HCT116 (cell line): Measurements from ENCODE around the gene RCSD1. TPM values are rescaled to one million over a fixed set of nuclear protein-coding genes. Genes with fewer than 3 reads are reported as not detected.
A peak's percentile ranks its signal among the peaks of the same experiment; 100 is the strongest.

Experiments
- ATAC-seq: fragments of 200-7000 bp; cut with Tn5 transposase; 2 replicates; pipeline ENCODE4 v1.9.1; 2020; ENCODE audit warnings: mild to moderate bottlenecking, moderate library complexity
- BruUV-seq: library from RNA; stranded (reverse); fragments of 400-500 nt; replicated peaks from 2 replicates; lab custom pipeline; 2021; lab: Mats Ljungman, UMichigan
- CTCF ChIA-PET: fragments of 300-600 bp; sonication (Branson Sonifier 250); formaldehyde crosslinking; loops from one replicate; lab custom pipeline; 2021; ENCODE audit warnings: antibody characterized with exemption; lab: Charles Lee
- POLR2A ChIA-PET: fragments of 300-600, 350-600 bp; sonication (Branson Sonifier 250); formaldehyde crosslinking; loops from one replicate; lab custom pipeline; 2021; ENCODE audit warnings: antibody characterized with exemption; lab: Charles Lee
- RAD21 ChIA-PET, 2 experiments: fragments of 300-600 bp; sonication (Branson Sonifier 250); formaldehyde crosslinking; loops; one replicate each; lab custom pipeline; 2023; ENCODE audit warnings: low total read pairs in 2 of 2; ENCODE audit not compliant: uncharacterized antibody in 2 of 2, unreplicated experiment in 2 of 2, low non-redundant PET in 1 of 2; lab: Charles Lee
- DNase-seq: peaks from one replicate; pipeline ENCODE4 v3.0.0-alpha.2; 2010; ENCODE audit warnings: low read depth, low spot score
- H2AFZ ChIP-seq: fragments of 200-600 bp; shearing (Covaris generic), sonication (generic); 2 replicates; pipeline ENCODE4 v1.6.1; 2017; ENCODE audit warnings: low read depth, mixed run types, mixed read lengths, antibody characterized with exemption, low read length; ENCODE audit not compliant: poor library complexity, severe bottlenecking
- H3K27ac ChIP-seq: 2 replicates; pipeline ENCODE4 v1.5.1; 2012; ENCODE audit warnings: low read depth, low read length
- H3K27me3 ChIP-seq: fragments of 200-600 bp; sonication (generic); 2 replicates; pipeline ENCODE4 v1.6.1; 2016; ENCODE audit warnings: mixed run types, low read length, mixed read lengths; ENCODE audit not compliant: insufficient read depth
- H3K36me3 ChIP-seq, 2 experiments: fragments of 200-500 bp in 1 of 2; fragments of 200-600 bp in 1 of 2; sonication (Bioruptor generic) in 1 of 2; sonication (generic) in 1 of 2; 2 replicates each; pipeline versions ENCODE4 v1.5.1 to v1.6.1; 2014 to 2016; ENCODE audit warnings: low read length in 2 of 2, inconsistent platforms in 1 of 2, mixed read lengths in 1 of 2, mixed run types in 1 of 2; ENCODE audit not compliant: insufficient read depth in 2 of 2, control insufficient read depth in 1 of 2
- H3K4me1 ChIP-seq, 2 experiments: fragments of 200-600 bp in 1 of 2; sonication (generic) in 1 of 2; 2 replicates each; pipeline versions ENCODE4 v1.5.1 to v1.6.1; 2012 to 2017; ENCODE audit warnings: low read length in 2 of 2, inconsistent platforms in 1 of 2, mild to moderate bottlenecking in 1 of 2, mixed read lengths in 1 of 2, mixed run types in 1 of 2, moderate library complexity in 1 of 2; ENCODE audit not compliant: insufficient read depth in 2 of 2, control insufficient read depth in 1 of 2
- H3K4me2 ChIP-seq: fragments of 200-600 bp; sonication (generic); 2 replicates; pipeline ENCODE4 v1.6.1; 2017; ENCODE audit warnings: mixed run types, low read length, mixed read lengths
- H3K4me3 ChIP-seq, 2 experiments: fragments of 200-600 bp in 1 of 2; sonication (generic) in 1 of 2; replicated peaks in 1 of 2; 2 replicates each; pipeline ENCODE4 v1.5.1; 2011 to 2016; ENCODE audit warnings: low read length in 2 of 2, control low read depth in 1 of 2, low read depth in 1 of 2, mild to moderate bottlenecking in 1 of 2, mixed read lengths in 1 of 2, mixed run types in 1 of 2
- H3K79me2 ChIP-seq: fragments of 200-600 bp; sonication (generic); 2 replicates; pipeline ENCODE4 v1.6.1; 2017; ENCODE audit warnings: mild to moderate bottlenecking, mixed run types, low read length, moderate library complexity, mixed read lengths; ENCODE audit not compliant: insufficient read depth
- H3K9ac ChIP-seq: fragments of 200-600 bp; sonication (generic); 2 replicates; pipeline ENCODE4 v1.6.1; 2016; ENCODE audit warnings: low read length, mixed read lengths
- H3K9me2 ChIP-seq: fragments of 200-600 bp; sonication (generic), shearing (Covaris generic); 2 replicates; pipeline ENCODE4 v1.6.1; 2017; ENCODE audit warnings: mixed run types, mild to moderate bottlenecking, moderate library complexity; ENCODE audit not compliant: insufficient read depth
- H3K9me3 ChIP-seq, 2 experiments: fragments of 200-500 bp in 1 of 2; fragments of 200-600 bp in 1 of 2; sonication (Bioruptor generic) in 1 of 2; sonication (generic) in 1 of 2; 2 replicates each; pipeline ENCODE4 v1.6.1; 2014 to 2017; ENCODE audit warnings: low read length in 2 of 2, mixed read lengths in 2 of 2, inconsistent platforms in 1 of 2, low read depth in 1 of 2, mild to moderate bottlenecking in 1 of 2, mixed run types in 1 of 2, moderate library complexity in 1 of 2; ENCODE audit not compliant: control insufficient read depth in 1 of 2, insufficient read depth in 1 of 2
- H4K20me1 ChIP-seq: fragments of 200-600 bp; sonication (generic), shearing (Covaris generic); 2 replicates; pipeline ENCODE4 v1.6.1; 2017; ENCODE audit warnings: mixed run types, mild to moderate bottlenecking, moderate library complexity; ENCODE audit not compliant: insufficient read depth
- CBX3 ChIP-seq: IDR thresholded peaks from 2 replicates; pipeline ENCODE4 v1.6.1; 2012; ENCODE audit warnings: low read depth
- CEBPB ChIP-seq: IDR thresholded peaks from 2 replicates; pipeline ENCODE4 v1.6.1; 2012; ENCODE audit warnings: low read depth
- CTCF ChIP-seq, 3 experiments: fragments of 200-600 bp in 1 of 3; sonication (generic) in 1 of 3; IDR thresholded peaks in 2 of 3; conservative IDR thresholded peaks in 1 of 3; 2 replicates each; pipeline ENCODE4 v1.5.1; 2012 to 2017; ENCODE audit warnings: low read depth in 2 of 3, low read length in 2 of 3, antibody characterized with exemption in 1 of 3, borderline replicate concordance in 1 of 3, control low read depth in 1 of 3, mild to moderate bottlenecking in 1 of 3, mixed read lengths in 1 of 3, mixed run types in 1 of 3, moderate library complexity in 1 of 3; ENCODE audit not compliant: insufficient read depth in 1 of 3
- EGR1 ChIP-seq: IDR thresholded peaks from 2 replicates; pipeline ENCODE4 v1.6.1; 2012; ENCODE audit warnings: low read depth
- EZH2 ChIP-seq: fragments of 200-600 bp; sonication (generic); IDR thresholded peaks from 2 replicates; pipeline ENCODE4 v1.6.1; 2017; ENCODE audit warnings: antibody characterized with exemption, mixed run types
- EZH2phosphoT487 ChIP-seq: fragments of 200-600 bp; IDR thresholded peaks from 2 replicates; pipeline ENCODE4 v1.6.1; 2018; ENCODE audit warnings: antibody characterized with exemption, borderline replicate concordance
- FOSL1 ChIP-seq: IDR thresholded peaks from 2 replicates; pipeline ENCODE4 v1.6.1; 2012; ENCODE audit warnings: low read depth
- JUND ChIP-seq: IDR thresholded peaks from 2 replicates; pipeline ENCODE4 v1.6.1; 2012
- POLR2A ChIP-seq: IDR thresholded peaks from 2 replicates; pipeline ENCODE4 v1.7.0; 2011; ENCODE audit warnings: borderline replicate concordance; ENCODE audit not compliant: insufficient read depth, insufficient read length; ENCODE audit errors: extremely low read depth
- POLR2AphosphoS5 ChIP-seq: IDR thresholded peaks from 2 replicates; pipeline ENCODE4 v1.6.1; 2011; ENCODE audit warnings: mild to moderate bottlenecking, low read depth, low read length, moderate library complexity
- SIN3A ChIP-seq: IDR thresholded peaks from 2 replicates; pipeline ENCODE4 v1.6.1; 2012; ENCODE audit warnings: low read depth
- SP1 ChIP-seq: IDR thresholded peaks from 2 replicates; pipeline ENCODE4 v1.6.1; 2012; ENCODE audit warnings: low read depth
- TCF7L2 ChIP-seq: IDR thresholded peaks from 2 replicates; pipeline ENCODE4 v1.7.0; 2011; ENCODE audit warnings: borderline replicate concordance, inconsistent platforms; ENCODE audit not compliant: insufficient read depth, insufficient read length; ENCODE audit errors: extremely low read depth
- ZBTB33 ChIP-seq: IDR thresholded peaks from 2 replicates; pipeline ENCODE4 v1.6.1; 2011; ENCODE audit warnings: mild to moderate bottlenecking, low read length, moderate library complexity; ENCODE audit not compliant: insufficient replicate concordance; ENCODE audit errors: extremely low read depth
- ZFX ChIP-seq: fragments of 450-650 bp; IDR thresholded peaks from 2 replicates; pipeline ENCODE4 v1.6.1; 2017
- ZNF274 ChIP-seq: fragments of 200-500 bp; sonication (Bioruptor generic); IDR thresholded peaks from 2 replicates; pipeline ENCODE4 v1.6.1; 2014; ENCODE audit warnings: mild to moderate bottlenecking, low read depth, low read length, inconsistent platforms
- intact Hi-C: fragments of 100-400 bp; cut with micrococcal nuclease; formaldehyde crosslinking; loops from 2 replicates; pipeline ENCODE4 v1.10.0; 2022
- total RNA-seq: library from RNA; stranded (reverse); gene quantifications from one replicate; pipeline ENCODE4 v1.2.1, GENCODE V29; 2021; ENCODE audit not compliant: unreplicated experiment

Gene RCSD1
- total RNA-seq, 1 experiment from 2014 or later = 0.15 TPM

DNA sequence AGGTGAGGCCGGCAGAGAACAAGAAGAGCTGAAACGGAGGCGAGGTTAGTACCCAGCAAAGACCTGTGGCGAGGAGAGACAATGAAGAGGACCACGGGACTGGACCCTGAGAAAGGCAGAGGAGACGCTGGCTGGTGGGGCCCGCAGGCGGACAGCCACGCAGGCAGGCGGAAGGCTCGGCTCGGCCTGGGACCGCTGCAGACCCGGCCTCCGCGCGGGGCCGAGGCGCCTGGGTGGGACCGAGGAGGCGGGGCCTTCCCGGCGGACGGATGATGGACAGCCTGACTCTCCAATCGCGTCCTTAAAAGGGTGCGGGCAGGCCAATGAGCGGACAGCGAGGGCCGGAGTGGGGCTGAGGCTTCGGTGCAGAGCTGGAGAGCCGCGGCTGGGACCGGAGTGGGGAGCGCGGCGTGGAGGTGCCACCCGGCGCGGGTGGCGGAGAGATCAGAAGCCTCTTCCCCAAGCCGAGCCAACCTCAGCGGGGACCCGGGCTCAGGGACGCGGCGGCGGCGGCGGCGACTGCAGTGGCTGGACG lies 91.7 kb downstream of the RCSD1 start, which contains the start of gene MPZL1:
TSS of gene MPZL1 (plus strand) at position 366 of the 535 bp plus-strand sequence. CDS start 170 bp downstream, outside the sequence.
- ChIA-PET RAD21 (no interaction called here), CTCF (interaction anchor here (1.0 kb wide), 1 partner anchor 361 kb away, joined by 3 read pairs; no protein-coding TSS in a partner anchor), POLR2A (no interaction called here)
- Histone ChIP-seq H3K4me3 (peak within 1 kb of the TSS; percentile 54 to 78), H3K4me2 (peak within 1 kb of the TSS; percentile 86), H3K36me3 (no peaks in the 10 kb centered on the region), H3K9me3 (no peaks in the 10 kb centered on the region), H3K9me2 (no peaks in the 10 kb centered on the region), H3K9ac (peak within 1 kb of the TSS; percentile 76), H3K4me1 (peaks cover 18 to 33% of the 10 kb centered on the region in 2 experiments; a peak in 3 of 4 replicates), H3K79me2 (peaks cover 43% of the 10 kb centered on the region), H4K20me1 (no peaks in the 10 kb centered on the region; the same call in 1 of the 2 replicates), H3K27ac (peak within 1 kb of the TSS; percentile 71), H3K27me3 (no peaks in the 10 kb centered on the region), H2AFZ (peak within 1 kb of the TSS; percentile 85)
- DNase-seq (peak; percentile 80), ATAC-seq (peak; percentile 97)
- intact Hi-C loops = no loop called here
- no TSS peak for BruUV-seq
- TF ChIP-seq EGR1 (no peak), EZH2phosphoT487 (no peak), JUND (no peak), ZNF274 (no peak), POLR2AphosphoS5 (peak; percentile 83), FOSL1 (no peak), SIN3A (no peak), ZBTB33 (no peak), SP1 (no peak), CEBPB (no peak), POLR2A (peak; percentile 41), TCF7L2 (no peak), ZFX (no peak), CBX3 (no peak), CTCF (IDR thresholded peaks at IDR 0.05 in 2 of 3, conservative IDR thresholded peaks at IDR 0.05 in 1 of 3; ENCODE audit: borderline replicate concordance in 1 of 3, insufficient read depth in 1 of 3, low read depth in 2 of 3, low read length in 2 of 3) (no peak), EZH2 (no peak)
